Measurements from ENCODE around the gene CTRL.
"Not testable (repeated sequence)": the region's sequence is repeated elsewhere in the genome, so short reads cannot be mapped to it uniquely, and the experiment has no call there.

Gene CTRL

DNA sequence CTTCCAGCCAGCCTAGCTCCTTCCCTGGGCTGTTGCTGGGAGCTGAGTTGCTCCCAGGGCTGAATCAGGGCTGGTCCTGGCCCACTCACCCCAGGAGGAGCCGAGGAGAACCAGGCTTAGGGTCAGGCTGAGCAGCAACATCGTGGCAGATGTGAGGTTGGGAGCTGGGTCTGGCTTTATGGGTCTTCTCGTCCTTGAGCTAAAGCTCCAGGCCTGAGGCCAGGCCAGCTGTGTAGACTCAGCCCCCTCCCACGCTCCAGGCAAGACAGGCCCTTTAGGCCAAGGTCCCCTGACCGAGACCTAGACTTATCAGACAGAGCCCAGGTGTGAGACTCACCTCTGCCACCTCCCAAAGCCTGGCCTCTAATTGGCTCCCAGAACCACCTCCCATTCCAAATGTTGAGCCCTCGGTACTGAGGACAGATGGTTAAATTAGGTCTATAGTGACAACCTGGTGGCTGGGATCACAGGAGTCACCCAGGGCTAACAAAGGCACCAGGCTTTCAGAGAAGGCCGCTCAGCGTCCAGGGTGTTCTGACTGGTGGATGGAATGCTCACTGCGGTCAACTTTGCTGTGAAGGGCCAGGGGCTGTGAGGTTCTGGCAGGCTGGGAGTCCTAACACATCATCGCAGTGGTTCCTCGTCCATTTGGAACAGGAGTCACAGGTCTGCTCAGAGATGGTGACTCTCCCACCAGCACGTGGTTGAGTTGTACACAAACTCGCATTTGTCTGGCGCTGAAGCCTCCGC, at the start of gene CTRL:
CTRL (minus strand) TSS at position 151 of the 750 bp plus-strand sequence; CDS start at position 141, 10 bp downstream.
- no peak for DNase-seq

DNA sequence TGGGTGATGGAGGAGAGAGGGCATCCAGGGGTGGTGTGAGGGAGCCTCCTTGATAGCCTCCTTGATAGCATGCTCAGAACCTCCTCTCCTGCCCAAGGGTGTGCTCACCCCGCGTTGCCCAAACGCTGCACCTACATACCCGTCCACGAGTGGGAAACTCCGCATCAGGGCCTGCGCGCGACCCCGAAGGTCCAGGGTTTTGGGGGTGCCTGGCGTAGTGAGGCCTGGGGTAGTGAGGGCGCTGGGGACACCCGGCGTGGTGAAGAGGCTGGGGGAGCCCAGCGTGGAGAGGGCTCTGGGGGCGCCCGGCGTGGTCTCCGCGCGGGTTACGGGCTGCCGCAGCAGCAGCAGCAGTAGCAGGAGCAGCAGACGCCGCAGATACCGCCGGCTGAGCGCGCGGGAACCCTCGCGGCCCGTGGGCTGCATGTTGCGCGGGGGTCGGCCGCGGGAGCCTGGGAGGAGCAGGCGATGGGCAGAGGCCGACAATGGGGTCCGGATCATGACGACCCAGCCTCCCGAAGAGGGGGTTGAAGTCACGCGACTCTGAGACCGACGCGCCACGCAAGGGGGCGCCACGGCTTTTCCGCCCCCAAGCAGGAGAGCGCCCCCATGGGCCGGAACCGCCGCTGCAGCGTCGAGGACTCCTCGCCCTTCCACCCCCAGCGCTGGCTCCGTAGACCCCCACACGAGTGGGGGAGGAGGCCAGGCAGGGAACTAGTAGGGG, 48.5 kb upstream of the CTRL start, which contains the start of gene DPEP3:
DPEP3 (minus strand) TSS at position 545 of the 724 bp plus-strand sequence; CDS start at position 426, 119 bp downstream.
- no peak for DNase-seq

DNA sequence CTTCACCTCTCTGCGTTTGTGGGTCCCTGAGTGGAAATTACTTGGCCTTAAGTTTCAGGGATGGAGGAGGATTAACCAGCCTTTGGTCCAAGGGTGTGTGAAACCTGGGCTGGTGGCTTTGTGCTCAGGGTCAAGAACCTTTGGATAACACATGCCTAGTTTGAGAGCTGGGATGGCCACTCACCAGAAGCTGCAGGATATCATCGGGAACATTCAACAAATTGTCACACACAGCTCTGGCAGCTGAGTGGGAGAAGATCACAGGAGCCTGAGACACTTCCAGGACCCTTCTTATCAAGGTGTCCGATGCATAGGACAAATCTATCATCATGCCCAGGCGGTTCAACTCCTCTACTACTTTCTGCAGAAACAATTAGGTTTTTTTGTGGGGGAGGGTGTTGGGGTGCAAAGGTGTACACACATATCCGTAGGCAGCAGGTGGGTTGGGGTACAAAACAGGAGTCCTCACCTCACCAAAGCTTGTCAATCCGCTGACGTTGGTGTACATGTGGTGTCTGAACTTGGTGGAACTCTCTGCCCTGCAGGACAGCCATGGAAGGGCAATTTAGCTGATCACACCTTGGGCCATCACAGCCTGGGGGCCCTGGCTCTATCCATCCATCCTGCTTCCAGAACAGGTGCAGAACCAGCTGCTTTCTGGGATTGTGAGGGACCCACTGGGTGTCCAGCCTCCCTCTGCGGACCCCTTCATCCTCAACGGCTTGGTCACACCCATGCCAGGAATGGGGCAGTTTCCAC, 46.0 kb upstream of the CTRL start:
- no peak for DNase-seq

DNA sequence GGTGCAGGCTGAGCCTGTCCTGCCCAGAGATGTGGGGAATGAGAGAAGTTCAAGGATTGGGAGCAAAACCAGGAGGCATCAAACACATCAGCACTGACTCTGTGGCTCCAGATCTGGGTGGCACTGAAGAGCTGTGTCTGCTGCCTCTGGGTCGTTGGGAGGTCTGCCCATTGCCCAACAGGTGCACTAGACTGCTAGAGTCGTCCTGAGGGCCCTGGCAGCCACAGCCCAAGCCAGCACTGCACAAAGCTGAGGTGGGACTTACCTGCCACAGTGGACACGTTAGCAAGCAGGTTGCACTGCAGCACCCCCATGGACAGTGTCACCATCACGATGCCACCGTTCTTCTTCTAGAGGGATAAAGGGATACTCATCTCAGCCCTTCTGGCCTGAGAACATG, 45.3 kb upstream of the CTRL start:
- no peak for DNase-seq

GRCh38 chr16:67976205-67976604, 44.5 kb upstream of the CTRL start:
- no peak for DNase-seq

DNA sequence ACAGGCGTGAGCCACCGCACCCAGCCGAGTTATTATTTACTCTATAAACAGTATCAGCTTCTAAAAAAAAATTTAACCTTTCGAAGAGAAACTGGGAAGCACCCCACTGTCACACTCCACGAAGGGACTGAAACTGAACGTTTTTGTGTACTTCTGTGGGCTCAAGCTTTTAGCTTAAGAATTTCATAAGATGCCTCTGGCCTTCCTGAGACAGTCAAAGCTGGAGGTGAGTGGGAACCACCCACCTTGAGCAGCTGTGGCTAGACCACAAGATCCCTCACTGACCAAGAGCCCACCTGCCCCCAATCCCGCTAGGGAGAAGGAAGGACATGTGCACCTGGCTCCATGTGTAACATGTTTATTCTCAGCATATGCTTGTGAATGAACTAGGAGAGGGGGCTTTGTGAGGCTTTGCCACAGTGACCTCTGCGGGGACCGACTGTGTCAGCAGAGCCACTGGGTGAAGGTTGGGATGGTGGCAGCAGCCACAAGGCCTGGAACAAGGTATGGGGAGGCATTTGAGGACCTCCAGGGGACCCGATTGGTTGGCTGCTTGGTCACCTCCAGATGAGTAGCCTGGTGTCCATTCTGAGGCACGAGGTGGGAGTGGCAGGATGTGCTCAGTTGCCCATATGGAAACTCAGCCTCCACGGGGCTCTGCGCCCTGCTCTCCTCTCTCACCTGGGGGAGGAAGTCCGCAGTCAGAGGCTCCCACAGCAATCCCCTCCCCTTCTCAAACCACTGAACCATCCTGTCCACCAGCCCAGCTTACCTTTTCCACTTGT, 43.9 kb upstream of the CTRL start:
- no peak for DNase-seq

- not testable (repeated sequence) for DNase-seq
These were observed 40.6 kb upstream of the CTRL start for GRCh38 chr16:67972285-67972684.

DNA sequence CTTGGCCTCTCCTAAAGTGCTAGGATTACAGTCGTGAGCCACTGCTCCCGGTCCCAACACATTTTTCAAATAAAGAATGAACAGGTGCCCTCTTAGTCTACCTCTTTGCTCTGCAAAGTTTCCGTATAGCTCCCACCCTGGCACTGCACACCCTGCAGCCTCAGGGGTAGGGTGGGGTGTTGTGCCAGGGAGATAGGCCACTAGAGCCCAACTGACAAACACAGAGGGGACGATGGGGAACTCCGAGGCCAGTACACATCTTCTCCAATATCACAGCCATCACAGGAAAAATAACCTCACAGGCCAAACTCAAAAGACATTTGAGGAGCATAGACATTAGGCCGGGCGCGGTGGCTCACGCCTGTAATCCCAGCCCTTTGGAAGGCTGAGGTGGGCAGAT, 39.4 kb upstream of the CTRL start:
- no peak for DNase-seq

DNA sequence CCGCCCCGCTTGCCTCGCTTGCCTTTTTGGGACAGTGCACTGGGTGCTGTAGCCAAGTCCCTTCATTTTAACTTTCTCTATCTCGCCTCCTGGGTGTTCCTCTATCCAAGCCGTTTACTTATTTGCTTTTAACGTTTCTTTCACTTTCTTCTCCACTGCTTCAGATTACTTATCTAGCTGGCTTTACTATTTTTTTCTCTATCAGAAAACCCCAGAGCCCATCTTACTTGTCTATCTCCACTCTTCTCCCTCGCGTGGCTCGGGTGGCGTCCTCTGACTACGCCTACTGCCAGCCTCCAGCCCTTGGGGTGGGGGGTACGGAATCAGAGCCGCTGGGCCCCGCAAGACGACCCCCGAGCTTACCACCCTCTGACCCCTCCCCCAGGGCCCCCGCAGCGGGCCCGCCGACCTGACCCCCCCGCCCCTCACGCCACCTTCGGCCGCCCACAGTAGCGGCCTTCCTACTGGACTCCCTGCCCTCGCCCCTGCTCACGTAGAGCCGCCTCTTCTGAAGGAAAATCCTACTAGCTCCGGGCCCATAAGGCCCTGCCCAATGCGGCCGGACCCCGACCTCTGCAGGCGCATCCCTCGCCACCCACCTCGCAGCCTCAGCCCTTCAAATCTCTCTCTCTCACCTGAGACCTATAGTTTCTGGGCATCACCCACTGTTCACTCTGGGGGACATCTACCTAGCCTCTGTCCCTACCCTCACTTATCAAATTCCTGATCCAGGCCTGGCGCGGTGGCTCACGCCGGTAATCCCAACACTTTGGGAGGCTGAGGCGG, 37.8 kb upstream of the CTRL start:
- no peak for DNase-seq

DNA sequence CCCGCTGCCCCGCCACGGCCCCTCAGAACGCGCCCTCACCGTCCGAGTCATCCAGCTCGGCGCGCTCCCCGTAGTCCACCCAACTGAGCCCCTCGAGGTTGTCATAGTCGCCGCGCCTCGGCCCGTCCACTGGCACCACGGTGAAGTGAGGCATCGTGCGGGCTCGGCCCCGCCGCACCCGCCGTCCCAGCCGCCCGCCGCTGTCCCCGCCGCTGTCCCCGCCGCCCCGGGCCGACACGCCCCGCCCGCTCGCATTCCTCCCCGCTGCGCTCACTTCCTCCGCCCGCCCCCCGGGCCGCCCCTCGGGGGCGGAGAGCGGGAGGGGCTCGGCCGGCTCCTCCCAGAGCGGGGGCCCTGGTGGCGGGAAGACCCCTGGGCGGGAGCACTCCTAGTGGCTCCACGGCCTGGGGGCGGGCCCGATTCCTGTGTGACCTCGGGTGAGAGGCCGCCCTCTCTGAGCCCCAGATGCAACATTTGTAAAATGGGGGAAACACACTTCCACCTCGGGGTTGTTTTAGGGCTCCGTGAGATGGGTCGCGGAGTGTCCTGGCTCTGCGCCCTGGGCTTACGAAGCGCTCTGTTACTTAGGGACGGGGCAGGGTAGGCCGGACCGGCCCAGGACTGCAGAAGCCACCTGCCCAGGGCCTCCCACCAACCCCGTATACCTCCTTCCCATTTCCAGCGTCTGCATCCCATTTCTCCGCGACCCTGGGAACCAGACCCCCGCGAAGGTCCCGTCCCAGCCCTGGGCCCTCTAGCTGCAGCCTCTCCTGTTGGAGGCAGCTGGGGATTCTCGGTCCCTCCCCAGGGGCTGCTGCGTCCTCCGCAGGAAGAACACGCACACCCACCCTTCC, 37.0 kb upstream of the CTRL start, which contains the start of gene SLC12A4:
SLC12A4 (minus strand) TSS at position 238 of the 854 bp plus-strand sequence; CDS start at position 154, 84 bp downstream.
- no peak for DNase-seq

GRCh38 chr16:67967958-67968399, 36.3 kb upstream of the CTRL start:
- DNase-seq: no peak

GRCh38 chr16:67967183-67967957, 35.7 kb upstream of the CTRL start:
- DNase-seq: no peak

DNA sequence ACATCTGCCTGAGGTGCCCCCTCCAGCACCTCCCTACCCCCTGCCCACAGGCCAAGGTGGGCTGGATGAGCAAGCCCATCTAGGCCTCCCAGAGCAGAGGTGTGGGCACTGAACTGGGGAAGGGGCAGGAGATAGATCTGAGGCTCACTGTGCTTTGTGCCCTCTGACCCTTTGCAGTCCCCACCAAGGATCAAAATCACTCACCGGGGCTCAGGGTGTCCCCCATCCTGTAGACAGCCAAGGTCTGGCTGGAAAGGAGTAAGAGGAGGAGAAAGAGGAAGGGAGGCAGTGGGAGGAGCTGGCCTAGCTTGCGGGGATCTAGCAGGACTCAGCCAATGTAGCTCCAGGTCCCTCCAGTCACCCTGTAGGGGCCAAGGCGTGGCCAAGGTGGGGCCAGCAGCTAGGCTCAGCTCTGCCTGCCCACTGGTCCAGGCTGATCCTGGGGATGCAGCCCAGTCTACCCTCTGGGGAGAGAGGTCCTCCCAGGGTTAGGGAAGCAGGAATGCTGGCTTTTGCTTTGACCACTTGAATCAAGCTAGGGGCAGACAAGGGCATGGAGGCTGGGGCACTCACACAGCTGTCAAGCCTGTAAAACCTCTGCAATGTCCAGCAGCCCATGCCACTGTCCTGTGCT, 35.0 kb upstream of the CTRL start:
- no peak for DNase-seq

DNA sequence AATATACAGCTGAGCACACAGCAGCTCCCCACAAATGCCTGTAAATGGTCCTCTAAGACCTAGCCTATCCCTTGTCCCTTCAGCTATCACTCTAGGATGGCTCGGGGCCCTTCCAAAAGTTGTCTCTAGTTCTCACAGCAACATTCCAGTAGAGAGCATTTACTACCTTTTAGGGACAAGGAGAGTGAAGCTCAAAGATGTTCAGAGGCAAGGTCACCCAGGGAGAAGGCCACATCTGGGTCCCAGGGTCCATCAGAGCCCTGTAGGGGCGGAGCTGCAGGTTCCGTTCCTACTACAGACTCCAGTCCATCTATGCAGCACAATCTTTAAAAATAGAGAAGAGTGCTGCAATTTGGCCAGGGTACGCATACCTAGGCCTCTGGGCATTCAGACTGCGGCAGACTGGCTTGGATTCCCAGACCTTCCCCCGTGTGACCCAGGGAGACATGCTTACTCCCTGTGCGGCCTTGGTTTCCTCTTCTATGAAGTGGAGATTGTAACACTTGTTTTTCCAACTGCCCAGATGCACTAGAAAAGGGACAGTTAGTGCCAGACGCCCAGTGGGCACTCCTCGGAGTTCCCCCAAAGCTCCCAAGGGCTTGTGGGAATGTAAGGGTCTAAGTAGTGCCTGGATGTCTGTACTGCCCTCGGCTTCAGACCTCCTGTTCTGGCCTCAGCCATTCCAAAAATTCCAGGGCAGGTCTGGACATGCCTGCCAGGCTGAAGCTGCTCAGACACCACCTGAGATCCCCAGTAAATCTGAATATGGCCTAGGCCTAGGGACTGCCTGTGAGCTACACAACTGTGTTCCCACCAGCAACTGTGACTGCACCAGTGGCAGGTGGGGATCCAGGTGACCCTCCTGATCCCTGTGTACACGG, 34.2 kb upstream of the CTRL start:
- no peak for DNase-seq

DNA sequence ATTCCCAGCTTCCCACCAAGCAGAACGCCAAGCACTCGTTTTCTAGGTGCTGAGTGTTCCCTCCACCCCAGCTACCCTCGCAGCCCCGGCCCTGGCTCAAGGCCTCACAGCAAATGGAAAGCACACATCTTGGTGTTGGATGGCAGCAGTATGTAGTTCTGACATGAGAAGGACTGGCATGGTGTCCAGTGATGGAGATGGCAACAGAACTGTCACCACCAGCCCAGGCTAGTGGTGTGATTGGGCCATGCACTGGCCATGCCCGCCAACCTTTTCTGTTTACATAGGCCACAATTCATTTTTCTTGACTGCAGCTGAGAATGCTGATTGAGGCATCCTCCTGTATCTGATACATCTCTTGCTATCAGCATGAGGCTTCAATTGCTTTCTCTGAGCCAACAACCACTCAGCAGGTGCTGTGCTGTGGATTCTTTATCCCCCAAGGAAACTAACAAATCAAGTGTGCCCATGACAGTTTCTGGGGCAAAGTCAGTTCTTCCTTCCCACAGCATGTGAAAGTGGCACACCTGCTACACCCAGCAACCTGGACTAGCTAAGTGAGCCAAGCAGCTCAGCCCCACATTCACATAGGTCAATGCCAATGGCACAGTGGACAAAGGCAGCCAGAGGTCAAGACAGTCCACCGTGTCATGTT, 32.9 kb upstream of the CTRL start:
- no peak for DNase-seq

DNA sequence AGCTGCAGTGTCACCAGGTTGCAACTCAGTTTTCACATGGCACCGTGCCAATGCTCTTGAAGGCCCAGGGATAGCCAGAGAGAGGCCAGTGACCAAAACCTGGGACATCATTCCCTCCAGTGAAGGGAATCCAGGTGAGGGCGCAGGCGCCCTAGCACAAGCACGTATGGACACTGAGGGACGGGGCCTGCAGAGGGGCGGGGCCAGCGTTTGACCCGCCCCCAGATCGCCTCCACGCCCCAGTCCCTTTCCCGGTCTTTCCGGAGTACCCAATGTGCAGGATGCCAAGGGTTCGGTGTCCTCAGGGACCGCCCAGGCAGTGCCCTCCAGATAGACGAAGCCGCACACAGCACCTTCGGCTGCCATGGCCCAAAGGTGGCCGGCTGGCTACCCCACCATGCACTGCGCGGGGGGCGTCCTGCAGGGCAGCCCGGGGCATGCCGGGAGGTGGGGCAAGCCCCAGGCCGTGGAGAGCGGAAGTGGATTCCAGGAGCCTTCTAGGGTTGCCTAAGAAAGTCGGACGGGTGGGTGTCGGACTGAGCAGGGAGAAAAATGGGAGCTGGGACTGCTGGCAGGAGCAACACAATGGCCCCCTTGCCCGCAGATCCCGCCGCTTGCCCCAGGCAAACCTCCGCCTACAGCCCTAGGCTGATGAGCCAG, 32.1 kb upstream of the CTRL start:
- DNase-seq: no peak

DNA sequence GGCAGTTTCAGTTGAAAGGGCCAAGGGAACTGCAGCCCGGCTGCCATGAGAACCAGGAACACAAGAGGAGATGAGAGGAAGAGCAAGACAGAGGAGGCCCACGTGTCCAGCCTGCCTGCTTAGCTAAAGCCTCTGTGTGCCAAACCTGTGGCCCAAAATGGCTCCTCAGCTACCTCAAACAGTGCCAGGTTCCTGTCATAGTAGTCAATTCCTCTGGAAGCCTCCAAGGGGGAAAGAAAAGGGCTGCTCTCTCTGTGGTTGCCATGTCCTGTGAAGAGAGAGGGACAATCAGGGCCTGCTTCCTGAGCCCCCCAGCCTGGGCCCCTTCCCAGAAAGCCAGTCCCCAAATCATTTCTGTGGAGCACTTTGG, 31.6 kb upstream of the CTRL start:
- DNase-seq: no peak
